GM10847 (cell line): Measurements from ENCODE around the gene RFNG.

Experiments used
- POLR2A ChIP-seq: IDR thresholded peaks from 2 replicates; pipeline ENCODE4 v1.6.1; 2011; ENCODE audit not compliant: insufficient read length; ENCODE audit errors: extremely low read depth

Gene RFNG

DNA sequence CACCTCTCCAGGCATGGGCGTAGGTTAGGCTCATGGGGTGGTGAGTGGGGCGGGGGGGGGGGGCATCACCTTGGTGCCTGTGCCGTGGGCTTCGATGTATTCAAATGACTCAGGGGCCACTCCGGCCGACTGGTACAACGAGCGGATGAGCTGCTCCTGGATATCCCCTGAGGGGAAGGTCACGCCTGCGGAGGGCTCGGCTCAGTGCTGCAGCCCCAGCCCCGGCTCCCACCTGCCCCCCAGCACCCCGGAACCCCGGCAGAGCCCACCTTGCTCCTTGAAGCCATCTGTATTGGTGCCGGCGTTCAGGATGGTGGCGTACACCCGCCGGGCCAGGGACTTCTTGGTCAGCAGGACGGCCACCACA lies 41.0 kb upstream of the RFNG start:
- no peak for TF ChIP-seq POLR2A

DNA sequence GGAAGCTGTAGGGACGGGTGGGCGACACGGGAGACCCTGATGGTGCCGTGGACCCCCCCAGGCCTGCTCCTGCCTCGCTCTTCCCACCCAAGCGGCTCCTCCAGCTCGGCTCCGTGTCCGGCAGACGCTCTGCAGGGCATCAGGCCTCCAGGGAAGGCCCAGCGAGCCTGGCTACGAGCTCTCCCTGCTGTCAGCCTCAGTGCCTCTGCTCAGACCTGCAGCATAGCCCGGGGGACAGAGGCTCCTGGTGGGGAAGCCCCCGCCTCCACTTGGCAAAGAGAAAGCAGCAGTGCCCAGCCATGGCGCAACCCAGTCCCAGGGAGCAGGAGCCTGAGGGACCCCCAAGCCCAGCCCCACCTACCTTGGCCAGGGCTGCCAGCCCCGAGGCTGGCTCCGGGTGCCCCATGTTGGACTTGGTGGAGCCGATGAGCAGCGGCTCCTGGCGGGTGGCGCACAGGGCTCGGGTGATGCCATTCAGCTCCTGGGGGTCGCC lies 40.5 kb upstream of the RFNG start:
- no peak for TF ChIP-seq POLR2A

DNA sequence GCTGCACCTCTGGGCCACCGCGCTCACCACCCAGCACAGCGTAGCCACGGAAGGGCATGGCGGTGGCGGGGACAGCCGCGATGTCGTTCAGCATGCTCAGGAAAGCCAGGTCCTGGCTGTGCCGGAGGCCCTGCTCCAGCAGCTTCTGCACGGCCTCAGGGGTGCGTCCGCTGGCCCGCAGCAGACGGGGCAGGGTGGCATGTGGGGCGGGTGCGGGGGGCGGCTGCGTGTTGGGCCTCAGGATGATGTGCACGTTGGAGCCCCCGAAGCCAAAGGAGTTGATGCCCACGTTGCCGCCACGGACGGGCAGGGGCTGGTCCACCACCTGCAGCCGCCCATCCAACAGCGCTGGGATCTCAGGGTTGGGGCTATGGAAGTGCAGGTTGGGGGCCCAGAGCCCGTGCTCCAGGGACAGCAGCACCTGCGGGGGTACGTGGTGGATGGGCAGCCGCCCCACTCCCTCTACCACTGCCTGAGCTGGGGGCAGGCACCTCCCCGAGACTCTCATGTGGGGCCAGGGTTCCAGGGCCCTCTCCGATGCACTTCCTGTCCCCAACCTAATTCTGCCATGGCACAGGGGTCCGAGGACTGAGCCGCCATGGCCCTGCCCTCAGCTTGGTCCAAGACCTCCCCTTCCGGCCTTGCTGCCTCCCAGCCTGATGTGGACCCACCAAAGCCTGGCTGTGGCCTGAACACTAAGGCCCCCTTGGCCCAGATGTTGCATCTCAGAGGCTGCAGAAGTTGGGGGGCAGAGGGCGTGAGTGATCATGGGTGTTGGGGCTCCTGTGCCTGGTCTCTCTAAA lies 39.9 kb upstream of the RFNG start:
- no peak for TF ChIP-seq POLR2A

DNA sequence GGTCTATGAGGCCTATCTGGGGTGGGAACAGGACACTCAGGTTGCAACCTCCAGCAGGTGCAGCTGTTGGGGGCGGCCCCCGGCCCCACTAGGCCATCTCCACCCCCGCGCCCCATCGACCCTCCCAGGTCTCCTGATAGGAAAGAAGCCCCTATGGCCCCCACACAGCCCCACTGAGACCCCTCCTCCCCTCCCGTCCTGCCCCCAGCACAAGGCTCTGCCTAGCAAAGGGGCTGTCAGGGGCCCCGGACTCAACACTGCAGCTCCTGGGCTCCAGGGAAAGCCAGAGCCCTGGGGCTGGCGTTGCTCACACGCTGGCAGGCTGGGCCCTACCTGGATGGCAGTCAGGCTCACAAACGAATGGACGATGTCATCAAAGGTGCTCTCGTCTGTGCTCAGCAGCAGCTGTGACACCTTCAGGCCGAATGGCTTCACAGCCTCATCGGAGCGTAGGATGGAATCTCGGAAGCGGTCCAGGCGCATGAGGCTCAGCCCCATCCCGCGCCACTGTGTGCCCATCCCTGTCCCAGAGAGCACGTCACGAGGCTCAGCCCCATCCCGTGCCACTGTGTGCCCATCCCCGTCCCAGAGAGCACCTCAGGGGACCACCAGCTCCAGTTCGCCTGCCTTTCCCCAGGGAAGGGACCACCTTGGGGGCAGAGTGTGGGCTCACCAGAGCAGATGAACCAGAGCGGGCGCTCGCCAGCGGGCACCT lies 39.1 kb upstream of the RFNG start:
- TF ChIP-seq POLR2A = no peak

DNA sequence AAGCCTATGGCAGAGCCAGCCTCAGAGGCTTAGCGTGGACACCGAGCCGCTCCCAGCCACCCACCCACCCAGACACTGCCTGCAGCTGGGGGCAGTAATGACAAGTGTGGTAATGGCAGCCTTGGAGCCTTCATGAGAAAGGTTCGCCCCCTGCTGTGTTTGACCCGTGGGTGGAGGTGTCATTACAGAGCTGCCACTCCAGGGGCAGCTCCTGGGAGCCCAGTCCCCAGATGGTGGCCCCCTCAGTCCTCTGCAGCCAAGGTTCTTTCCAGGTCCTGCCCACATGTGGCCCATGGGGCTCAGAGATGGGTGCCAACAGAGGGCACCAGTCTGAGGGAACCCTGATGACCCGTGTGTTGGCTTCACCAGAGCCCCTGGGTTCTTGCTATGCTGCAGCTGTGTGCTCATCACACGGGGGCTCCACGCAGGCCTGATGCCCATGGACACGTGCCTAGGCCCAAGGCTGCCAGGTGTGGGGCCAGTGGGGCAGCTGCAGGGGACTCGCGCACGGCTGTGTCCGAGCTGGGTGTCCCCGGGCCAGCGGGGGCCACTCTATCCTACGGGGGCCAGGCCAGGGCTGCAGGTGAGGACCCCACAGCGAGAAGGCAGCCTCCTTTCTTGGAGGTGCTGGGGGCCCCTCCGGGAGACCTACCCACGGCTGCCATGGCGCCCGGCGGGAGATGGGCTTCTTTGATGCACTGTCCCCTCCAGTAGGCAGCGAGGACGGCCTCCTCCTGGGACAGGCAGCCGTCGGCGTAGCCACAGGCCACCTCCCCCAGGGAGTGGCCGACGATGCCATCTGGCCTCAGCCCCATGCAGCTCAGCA lies 38.3 kb upstream of the RFNG start:
- TF ChIP-seq POLR2A = no peak

DNA sequence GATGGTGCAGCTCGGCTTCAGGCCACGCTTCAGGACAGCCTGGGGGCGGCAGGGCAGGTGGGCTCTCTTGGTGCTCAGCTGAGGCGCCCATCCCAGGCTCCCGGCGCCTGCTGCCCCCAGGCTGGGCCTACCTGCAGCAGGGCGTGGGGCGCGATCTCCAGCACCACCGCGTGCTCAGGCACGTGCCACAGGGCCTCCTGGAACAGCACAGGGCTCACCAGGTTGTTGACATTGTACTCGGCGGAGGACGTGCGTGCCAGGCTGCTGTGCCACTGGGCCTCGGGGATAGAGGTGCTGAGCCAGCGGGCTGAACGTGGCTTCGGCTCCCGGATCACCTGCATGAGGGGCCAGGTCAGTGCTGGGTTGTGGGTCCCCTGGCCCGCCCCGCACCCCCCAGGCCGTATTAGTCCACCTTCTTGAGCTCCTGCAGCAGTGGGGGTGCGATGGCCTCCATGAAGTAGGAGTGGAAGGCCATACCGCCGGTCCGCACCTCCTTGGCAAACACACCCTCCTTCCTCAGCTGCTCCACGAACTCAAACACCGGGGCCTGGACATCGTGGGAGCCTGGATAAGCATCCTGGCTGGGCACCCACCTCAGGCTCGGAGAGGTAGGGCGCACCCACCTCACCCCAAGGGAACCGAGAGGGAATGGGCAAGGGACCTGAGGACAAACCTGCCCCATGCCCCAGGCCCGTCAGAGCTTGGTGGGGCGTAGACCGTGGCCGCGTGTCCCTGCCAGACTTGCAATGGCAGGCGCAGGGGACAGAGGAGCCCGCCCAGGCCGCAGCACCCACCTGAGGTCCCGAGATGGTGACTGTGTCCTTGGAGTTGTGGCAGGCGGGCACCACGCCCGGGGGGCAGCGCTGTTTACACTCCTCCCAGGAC lies 37.5 kb upstream of the RFNG start:
- no peak for TF ChIP-seq POLR2A

DNA sequence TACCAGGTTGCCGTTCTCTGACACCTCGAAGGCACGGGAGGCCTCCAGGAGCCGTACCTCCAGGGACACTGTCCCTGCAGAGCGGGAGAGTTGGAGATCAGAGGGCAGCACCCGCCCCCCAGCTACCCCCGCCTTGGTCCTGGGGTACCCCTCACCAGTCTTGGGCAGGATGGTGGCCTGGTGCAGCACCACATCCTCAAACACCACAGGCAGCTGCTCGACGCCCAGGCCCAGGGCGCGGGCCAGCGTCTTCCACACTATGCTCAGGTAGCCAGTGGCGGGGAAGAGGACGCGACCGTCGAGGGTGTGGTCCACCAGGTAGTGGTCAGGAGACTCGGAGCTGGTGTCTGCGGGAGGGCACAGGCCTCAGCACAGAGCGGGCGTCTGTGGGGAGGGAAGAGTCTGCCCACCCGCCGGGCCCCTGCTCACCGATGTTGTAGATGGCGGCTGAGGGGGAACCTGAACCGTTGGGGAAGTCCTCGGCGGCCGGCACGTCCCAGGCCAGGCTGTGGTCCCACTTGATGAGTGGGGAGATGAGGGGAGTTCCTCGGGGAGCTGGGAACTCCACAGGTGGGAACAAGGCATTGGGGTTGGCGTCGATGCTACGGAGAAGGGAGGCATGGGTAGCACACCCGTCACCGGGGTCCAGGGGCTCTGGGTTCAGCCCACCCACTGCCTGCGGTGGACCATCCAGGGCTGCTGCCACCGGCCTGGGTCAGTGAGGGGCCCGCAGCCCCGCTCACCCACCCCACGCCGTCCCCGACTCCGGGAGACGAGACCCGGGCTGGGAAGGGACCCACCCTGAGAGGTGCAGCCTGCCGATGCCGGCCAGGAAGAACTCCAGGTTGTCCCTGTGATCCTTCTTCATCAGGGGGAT lies 36.6 kb upstream of the RFNG start:
- no peak for TF ChIP-seq POLR2A

DNA sequence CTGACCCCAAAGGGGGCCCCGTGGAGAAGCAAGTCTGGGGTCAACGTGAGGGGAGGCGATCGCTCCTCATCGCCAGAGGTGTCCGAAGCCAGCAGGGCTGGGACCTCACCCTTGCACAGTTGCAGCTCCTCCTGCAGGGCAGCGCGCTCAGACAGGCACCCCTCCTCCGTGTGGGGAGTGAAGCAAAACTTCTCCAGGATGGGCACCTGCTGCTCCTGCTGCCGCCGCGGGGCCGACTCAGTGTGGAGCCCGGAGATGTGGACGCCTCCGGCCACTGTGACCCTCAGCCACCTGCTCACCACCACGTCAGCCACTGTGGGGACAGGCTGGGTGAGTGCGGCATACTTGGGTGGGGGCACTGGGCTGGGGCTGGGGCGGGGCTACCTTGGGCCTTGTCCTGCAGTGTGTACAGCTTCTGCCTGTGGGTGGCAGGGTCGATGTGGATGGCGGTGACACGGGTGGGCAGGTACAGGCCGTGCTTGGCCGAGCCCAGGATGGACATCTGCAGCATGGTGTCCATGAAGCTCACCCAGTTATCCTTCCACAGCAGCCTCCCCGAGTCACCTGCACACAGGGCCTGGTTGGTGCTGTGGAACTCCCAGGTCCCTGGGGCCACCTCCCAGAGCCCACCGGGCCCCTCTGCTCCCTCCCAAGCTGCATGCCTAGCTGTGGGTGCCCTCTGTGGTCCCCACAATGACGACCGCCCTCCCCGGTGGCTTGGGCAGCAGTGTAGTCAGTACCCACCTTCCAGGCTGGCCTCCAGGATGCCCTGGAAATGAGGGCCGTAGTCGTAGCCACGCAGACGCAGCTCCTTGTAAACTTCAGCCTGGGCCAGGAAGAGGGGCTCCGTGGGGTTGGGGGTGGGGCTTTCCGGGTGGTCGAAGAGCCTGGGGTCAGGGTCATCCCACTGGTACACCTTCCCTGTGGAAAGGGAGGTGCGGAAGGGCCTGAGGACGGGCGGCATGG lies 35.6 kb upstream of the RFNG start:
- no peak for TF ChIP-seq POLR2A

DNA sequence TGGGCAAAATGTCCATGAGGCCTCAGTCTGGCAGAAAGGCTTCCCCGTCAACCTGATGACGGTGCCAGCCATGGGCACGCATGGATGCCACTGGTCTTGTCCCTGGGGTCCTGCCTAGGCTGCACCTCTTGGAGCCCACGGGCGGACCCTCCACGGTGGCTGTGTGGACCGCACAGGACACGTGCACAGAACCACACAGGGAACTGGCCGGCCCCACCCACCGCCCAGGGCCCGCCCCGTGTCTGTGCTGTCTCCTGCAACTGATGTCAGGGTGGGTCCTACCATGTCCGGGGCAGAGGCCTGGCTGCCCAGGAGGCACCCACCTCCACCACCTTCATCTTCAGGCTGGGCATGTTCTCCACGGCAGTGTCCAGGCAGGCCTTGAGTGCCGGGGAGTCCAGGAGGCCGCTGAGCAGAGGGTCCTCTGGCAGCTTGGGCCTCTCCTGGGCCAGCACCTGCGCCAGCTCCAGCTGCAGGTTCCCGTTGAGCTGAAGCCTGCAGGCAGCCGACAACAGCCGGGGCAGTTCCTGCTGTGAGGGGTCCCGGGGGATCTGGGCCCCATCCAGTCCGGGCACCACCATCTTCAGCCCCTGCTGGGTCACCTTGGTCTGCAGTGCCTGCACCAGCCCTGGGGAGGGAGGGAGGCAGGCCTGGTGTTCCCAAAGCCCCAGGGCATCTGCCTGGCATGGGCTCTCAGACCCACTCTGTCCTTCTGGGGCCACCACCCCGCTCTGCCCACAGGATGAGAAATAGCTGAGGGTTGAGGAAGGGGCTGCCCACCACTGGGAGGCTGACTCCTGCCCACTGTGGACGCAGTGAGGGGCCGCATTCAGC lies 34.5 kb upstream of the RFNG start:
- TF ChIP-seq POLR2A = no peak

DNA sequence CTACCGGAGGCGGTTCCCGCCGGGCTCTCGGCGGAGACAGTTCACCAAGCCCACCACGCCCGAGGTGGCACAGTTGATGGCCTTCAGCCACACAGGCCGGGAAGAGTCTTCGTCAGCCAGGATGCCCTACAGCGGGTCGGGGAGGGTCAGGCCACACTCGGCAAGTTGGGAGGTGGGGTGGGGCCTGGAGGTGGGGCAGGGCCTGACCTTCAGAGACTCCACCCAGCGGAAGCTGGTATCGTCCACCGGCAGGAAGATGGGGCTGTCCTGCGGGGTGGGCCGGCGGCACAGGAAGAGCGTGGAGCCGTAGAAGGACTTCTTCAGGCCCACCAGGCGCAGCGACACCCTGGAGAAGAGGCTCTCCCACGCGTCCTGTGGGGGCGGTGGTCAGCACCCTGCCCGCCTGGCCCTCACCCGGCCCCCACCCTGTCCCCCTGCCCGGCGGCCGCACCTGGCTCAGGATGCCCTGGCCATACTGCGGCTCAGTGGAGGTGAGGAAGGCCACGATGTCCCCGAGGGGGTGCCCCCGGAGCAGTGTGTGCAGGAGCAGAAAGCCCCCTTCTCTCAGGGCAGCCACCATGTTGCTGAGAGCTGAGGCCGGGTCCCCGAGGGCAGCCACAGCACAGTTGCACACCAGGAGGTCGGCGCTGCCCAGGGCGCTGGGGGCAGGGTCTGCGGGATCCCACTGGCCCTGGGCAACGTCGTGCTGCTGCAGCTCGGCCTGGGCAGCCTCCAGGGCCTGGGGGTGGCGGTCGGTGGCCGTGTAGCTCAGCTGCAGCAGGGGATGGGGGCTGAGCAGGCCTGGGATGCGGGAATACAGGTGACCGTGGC lies 33.6 kb upstream of the RFNG start:
- no peak for TF ChIP-seq POLR2A

DNA sequence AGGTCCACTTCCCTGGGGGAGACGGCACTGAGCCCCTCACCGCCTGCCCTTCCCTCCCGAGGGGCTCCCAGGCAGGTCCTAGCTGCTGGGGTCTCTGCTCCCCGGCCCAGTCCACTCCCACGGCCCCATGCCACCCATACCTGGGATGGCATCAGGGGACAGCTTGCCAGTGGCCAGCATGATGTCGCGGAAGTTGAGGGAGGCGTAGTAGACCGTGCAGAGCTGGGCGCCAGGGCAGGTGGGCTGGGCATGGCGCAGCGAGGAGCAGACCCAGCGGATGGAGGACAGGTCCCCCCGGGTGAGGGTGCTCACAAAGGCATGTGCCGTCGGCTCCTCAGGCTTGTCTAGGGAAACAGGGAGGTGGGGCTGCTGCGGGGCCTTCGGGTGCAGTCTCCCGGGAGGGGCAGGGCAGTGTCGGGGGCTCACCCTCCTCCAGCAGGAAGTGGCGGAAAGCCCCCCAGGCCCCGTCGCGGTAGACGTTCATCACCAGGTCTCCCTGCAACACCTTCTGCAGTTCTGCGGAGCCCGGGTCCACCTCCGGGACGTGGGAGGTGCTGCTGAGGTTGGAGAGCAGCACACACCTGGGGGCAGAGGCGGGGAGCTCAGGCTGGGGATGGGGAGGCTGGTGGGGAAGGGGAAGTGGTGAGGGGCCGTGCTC lies 32.9 kb upstream of the RFNG start:
- no peak for TF ChIP-seq POLR2A
